MCF 10A (cell line): ENCODE data around the gene GSTT2B. TPM values are rescaled to one million over a fixed set of nuclear protein-coding genes. Genes with fewer than 3 reads are reported as not detected.

Experiments used
- BruUV-seq: library from RNA; stranded (reverse); fragments of 400-500 nt; replicated peaks from 2 replicates; lab custom pipeline; 2021; lab: Mats Ljungman, UMichigan
- CTCF ChIA-PET: fragments of 300-600 bp; sonication (Branson Sonifier 250); formaldehyde crosslinking; extraction: SDS; loops from one replicate; lab custom pipeline; 2021; ENCODE audit warnings: antibody characterized with exemption, inconsistent platforms; lab: Yijun Ruan, JAX
- POLR2A ChIA-PET: fragments of 300-600, 350-650 bp; sonication (Branson Sonifier 250); formaldehyde crosslinking; extraction: SDS; loops from one replicate; lab custom pipeline; 2020; ENCODE audit warnings: antibody characterized with exemption, inconsistent platforms; lab: Yijun Ruan, JAX
- DNase-seq: peaks from one replicate; pipeline ENCODE4 v3.0.0-alpha.2; 2018; ENCODE audit not compliant: unreplicated experiment
- H3K27ac Mint-ChIP-seq: one replicate; pipeline ENCODE4 v1.8.0; 2022; ENCODE audit warnings: mild to moderate bottlenecking, low read depth, mixed read lengths; ENCODE audit not compliant: unreplicated experiment
- H3K27me3 Mint-ChIP-seq: one replicate; pipeline ENCODE4 v1.8.0; 2022; ENCODE audit warnings: mixed read lengths; ENCODE audit not compliant: insufficient read depth, unreplicated experiment
- H3K36me3 Mint-ChIP-seq: one replicate; pipeline ENCODE4 v1.8.0; 2022; ENCODE audit warnings: mild to moderate bottlenecking, moderate library complexity, mixed read lengths; ENCODE audit not compliant: insufficient read depth, unreplicated experiment
- H3K4me1 Mint-ChIP-seq: one replicate; pipeline ENCODE4 v1.8.0; 2022; ENCODE audit warnings: mixed read lengths; ENCODE audit not compliant: insufficient read depth, unreplicated experiment
- H3K4me3 Mint-ChIP-seq: one replicate; pipeline ENCODE4 v1.8.0; 2022; ENCODE audit warnings: mild to moderate bottlenecking, moderate library complexity, mixed read lengths; ENCODE audit not compliant: unreplicated experiment
- H3K9me3 Mint-ChIP-seq: one replicate; pipeline ENCODE4 v1.8.0; 2022; ENCODE audit warnings: mixed read lengths; ENCODE audit not compliant: unreplicated experiment
- CTCF ChIP-seq: fragments of 200-600 bp; IDR thresholded peaks from one replicate; pipeline ENCODE4 v1.8.0; 2022; ENCODE audit warnings: antibody characterized with exemption, mild to moderate bottlenecking; ENCODE audit not compliant: unreplicated experiment
- intact Hi-C: fragments of 100-400 bp; cut with micrococcal nuclease; formaldehyde crosslinking; loops from 2 replicates; pipeline ENCODE4 v1.14.1; 2022
- total RNA-seq: library from RNA; stranded (reverse); gene quantifications from 2 replicates; pipeline ENCODE4 v1.2.3, GENCODE V29; 2022

GSTT2B gene
- total RNA-seq, 1 experiment from 2014 or later: 22.7 TPM

- no peak overlapping the region for H3K27ac Mint-ChIP-seq
Observed at GRCh38 chr22:23911318-23911980, 49.5 kb downstream of the GSTT2B start.

GRCh38 chr22:23910496-23911190 lies 50.4 kb downstream of the GSTT2B start:
- POLR2A ChIA-PET: interaction anchor here (1.8 kb wide), 1 partner anchor 16 kb away, joined by 5 read pairs; the partner anchor contains the start of gene MIF
- Mint-ChIP-seq H3K9me3 (no peaks in the 10 kb centered on the region), H3K27me3 (no peaks in the 10 kb centered on the region), H3K27ac (no peak overlapping the region), H3K4me3 (no peak overlapping the region), H3K4me1 (peaks cover 7% of the 10 kb centered on the region), H3K36me3 (no peaks in the 10 kb centered on the region)
- CTCF ChIA-PET: interaction anchor here (0.6 to 1.7 kb wide), 5 partner anchors 16 to 624 kb away, joined by 3 to 6 read pairs (median 4); partner anchors contain the start of gene MIF
- intact Hi-C loops: no loop called here
- no peak for DNase-seq
- no TSS peak for BruUV-seq
- TF ChIP-seq CTCF: no peak

More at GRCh38 chr22:23911318-23911980, 49.5 kb downstream of the GSTT2B start:
- no peak for TF ChIP-seq CTCF
- no peaks in the 10 kb centered on the region for H3K9me3 Mint-ChIP-seq
- ChIA-PET CTCF (interaction anchor here (0.8 to 1.7 kb wide), 2 partner anchors 17 to 18 kb away, joined by 3 to 6 read pairs; partner anchors contain the start of gene MIF), POLR2A (interaction anchor here (1.1 to 3.2 kb wide), 3 partner anchors 9 to 54 kb away, joined by 3 to 59 read pairs (median 47); partner anchors contain the start of genes MIF and SLC2A11)
- H3K4me1 Mint-ChIP-seq: peaks cover 7% of the 10 kb centered on the region
- intact Hi-C loops: no loop called here
- no peak overlapping the region for H3K4me3 Mint-ChIP-seq
- DNase-seq: no peak
- BruUV-seq: no TSS peak
- H3K36me3 Mint-ChIP-seq: no peaks in the 10 kb centered on the region
- no peaks in the 10 kb centered on the region for H3K27me3 Mint-ChIP-seq

DNA sequence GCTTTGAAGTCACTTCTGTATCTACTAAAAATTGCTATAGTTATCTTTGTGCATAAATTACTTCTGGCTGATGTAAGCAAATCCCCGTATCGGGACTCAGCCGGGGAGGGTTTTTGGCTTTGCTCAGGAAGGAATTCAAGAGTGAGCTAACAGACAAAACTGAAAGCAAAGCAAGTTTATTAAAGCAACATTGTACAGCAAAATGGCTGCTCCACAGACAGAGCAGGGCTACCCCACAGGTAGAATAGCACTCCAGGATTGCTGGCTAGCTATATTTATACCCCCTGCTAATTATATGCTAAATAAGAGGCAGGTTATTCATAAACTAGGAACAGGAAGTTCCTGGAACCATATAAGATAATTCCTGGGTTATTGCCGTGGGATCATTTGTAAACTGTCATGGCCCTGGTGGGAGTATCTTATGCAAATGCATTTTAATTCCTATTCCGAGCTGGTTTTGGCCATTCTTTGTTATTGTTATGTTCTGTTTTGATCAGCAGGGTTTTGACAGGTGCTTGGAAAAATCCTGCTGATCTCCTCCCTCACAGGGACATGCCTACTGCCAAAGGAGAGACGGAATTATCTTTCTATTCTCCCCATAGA lies 51.6 kb downstream of the GSTT2B start:
- ChIA-PET POLR2A (interaction anchor here (0.6 to 1.8 kb wide), 2 partner anchors 15 to 98 kb away, joined by 3 to 5 read pairs; partner anchors contain the start of gene MIF), CTCF (interaction anchor here (0.5 to 1.4 kb wide), 4 partner anchors 15 to 136 kb away, joined by 3 to 4 read pairs (median 4); partner anchors contain the start of gene MIF)
- no peak for TF ChIP-seq CTCF
- no peak for DNase-seq
- no peaks in the 10 kb centered on the region for H3K9me3 Mint-ChIP-seq
- no peak overlapping the region for H3K4me3 Mint-ChIP-seq
- intact Hi-C loops: no loop called here
- no peaks in the 10 kb centered on the region for H3K27me3 Mint-ChIP-seq
- H3K4me1 Mint-ChIP-seq: peaks cover 7% of the 10 kb centered on the region
- no peak overlapping the region for H3K27ac Mint-ChIP-seq
- H3K36me3 Mint-ChIP-seq: no peaks in the 10 kb centered on the region
- no TSS peak for BruUV-seq
